ENCODE results near the gene MYO1E.

Gene MYO1E

GRCh38 chr15:59330649-59331048, 42.0 kb downstream of the MYO1E start:
- TF ChIP-seq CTCF (IDR thresholded peaks at IDR 0.05; ENCODE audit: insufficient read depth, missing control alignments), result no peak
- no peak for DNase-seq (ENCODE audit: insufficient read length, low spot score)
- no peak for FAIRE-seq

GRCh38 chr15:59329570-59330350, 42.9 kb downstream of the MYO1E start:
- no peak for DNase-seq (ENCODE audit: insufficient read length, low spot score)
- TF ChIP-seq CTCF (IDR thresholded peaks at IDR 0.05; ENCODE audit: insufficient read depth, missing control alignments), result no peak
- no peak for FAIRE-seq

GRCh38 chr15:59329091-59329490, 43.6 kb downstream of the MYO1E start:
- no peak for FAIRE-seq
- TF ChIP-seq CTCF (IDR thresholded peaks at IDR 0.05; ENCODE audit: insufficient read depth, missing control alignments), result no peak
- no peak for DNase-seq (ENCODE audit: insufficient read length, low spot score)

- DNase-seq (ENCODE audit: insufficient read length, low spot score), result no peak
- FAIRE-seq, result no peak
- no peak for TF ChIP-seq CTCF (IDR thresholded peaks at IDR 0.05; ENCODE audit: insufficient read depth, missing control alignments)
Measured at GRCh38 chr15:59327942-59328341, 44.7 kb downstream of the MYO1E start.

GRCh38 chr15:59326856-59327255, 45.8 kb downstream of the MYO1E start:
- no peak for TF ChIP-seq CTCF (IDR thresholded peaks at IDR 0.05; ENCODE audit: insufficient read depth, missing control alignments)
- DNase-seq (ENCODE audit: insufficient read length, low spot score) (no peak), FAIRE-seq (no peak)

GRCh38 chr15:59322056-59322759, 50.5 kb downstream of the MYO1E start:
- DNase-seq (ENCODE audit: insufficient read length, low spot score) (no peak), FAIRE-seq (no peak)

More at GRCh38 chr15:59322056-59322759, 50.5 kb downstream of the MYO1E start:
- no peak for TF ChIP-seq CTCF (IDR thresholded peaks at IDR 0.05; ENCODE audit: insufficient read depth, missing control alignments)
